GM21737 (cell line): Measurements from ENCODE around the gene VMA21.

Experiments
- ATAC-seq: cut with Tn5 transposase; IDR thresholded peaks from one replicate; pipeline ENCODE4 v1.9.1; 2021; ENCODE audit warnings: mild to moderate bottlenecking, moderate library complexity; ENCODE audit not compliant: unreplicated experiment

The VMA21 gene, protein sequence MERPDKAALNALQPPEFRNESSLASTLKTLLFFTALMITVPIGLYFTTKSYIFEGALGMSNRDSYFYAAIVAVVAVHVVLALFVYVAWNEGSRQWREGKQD

DNA sequence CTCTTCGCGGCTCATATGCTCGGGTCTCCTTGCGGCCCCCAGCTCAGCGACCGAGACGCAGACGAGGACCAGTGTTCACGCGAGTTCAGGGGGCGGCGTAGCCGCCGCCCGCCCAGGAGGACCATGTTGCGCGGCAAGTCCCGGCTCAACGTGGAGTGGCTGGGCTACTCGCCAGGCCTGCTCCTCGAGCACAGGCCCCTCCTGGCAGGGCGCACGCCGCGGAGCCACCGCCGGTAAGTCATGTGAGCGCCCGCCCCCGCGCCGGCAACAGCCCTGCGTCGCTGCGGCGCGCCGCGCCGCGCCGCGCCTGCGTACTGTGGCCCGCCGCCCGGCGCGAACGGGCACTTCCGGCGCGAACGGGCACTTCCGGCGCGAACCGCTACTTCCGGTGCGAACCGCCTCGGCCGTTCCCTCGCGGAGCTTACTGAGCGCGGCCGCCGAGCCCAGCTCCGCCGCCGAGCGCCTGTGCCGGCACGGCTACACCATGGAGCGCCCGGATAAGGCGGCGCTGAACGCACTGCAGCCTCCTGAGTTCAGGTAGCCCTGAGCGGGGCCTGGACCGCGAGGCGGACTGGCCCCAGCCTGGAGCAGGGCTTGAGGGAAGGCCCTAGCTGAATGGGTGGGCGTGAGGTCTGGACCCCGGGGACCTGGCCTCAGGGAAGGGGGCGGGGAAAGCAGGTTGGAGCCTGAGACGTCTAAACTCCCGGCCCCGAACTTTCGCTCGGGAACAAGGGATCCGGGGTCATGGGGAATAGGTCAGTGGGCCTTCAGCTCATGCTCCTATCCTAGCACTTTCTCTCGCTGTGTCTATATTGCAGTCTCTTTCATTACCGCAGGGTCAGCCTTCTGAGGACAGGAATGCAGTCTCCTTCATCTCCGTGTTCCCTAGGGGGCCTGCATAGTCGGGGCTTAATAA, at the start of gene VMA21:
TSS of gene VMA21 (plus strand) at position 382 of the 916 bp plus-strand sequence. CDS start at position 485, 103 bp downstream.
- peak; percentile 88 for ATAC-seq

DNA sequence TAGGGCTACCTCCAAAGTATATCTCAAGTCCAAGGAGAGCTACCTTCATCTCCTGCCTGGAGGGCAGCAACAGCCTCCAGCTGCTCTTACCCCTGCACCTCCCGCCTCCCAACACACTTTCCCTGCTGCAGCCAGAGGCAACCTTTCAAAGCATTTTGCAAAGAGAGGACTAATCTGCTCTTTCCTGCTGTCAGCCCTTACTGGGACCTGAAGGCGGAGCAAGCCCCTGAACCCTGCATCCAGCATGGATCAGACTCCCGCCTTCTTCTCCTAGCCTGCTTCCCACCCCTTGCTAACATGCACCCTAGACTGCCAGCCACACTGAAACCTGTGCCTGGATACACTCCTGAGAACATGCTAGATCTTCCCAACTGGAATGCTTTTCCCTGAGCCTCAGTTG, 37.7 kb upstream of the VMA21 start:
- no peak for ATAC-seq

DNA sequence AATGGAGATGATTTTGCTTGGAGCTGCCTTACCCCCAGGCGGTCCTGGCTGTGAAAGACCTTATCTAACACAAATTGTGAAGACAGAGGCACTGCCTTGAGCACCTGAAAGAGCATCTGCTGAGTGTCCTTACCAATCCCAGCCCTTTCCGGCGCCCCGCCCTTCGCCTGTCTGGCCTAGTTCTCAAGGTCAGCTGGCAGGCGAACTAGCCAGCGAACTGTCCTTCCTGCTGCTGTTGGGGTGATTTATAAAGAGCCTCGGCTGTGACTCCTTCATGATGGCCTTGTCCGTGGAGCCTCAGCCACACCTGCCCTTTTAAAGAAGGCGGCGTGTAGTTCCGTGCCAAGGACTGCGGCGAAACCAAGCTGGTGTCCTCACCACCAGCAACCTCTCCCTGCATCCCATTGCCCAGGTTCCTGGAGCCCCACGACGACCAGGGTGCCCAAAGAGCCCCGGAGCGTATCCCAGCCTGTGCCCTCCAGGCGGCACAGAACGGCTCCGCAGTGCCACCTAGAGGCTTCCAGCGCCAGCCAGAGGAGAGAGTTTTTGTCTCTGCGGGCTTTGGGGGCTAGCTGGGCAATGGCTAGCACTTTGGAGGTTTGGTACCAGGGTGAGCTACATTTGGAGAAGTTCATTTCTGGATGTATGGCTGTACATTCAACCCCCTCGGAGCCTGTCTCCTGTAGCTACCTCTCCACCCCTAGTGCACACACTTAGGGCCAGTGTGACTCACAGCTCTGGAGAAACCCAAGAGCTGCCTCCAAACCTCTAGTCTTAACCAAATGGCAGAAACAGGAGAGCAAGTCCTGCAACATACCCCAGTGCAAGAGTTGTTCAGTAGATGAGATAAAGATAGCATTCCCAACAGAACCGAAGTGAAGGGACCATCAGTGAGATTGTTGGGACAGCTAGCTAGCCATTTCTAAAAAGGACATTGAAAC, 36.8 kb upstream of the VMA21 start:
- peak; percentile 62 for ATAC-seq

DNA sequence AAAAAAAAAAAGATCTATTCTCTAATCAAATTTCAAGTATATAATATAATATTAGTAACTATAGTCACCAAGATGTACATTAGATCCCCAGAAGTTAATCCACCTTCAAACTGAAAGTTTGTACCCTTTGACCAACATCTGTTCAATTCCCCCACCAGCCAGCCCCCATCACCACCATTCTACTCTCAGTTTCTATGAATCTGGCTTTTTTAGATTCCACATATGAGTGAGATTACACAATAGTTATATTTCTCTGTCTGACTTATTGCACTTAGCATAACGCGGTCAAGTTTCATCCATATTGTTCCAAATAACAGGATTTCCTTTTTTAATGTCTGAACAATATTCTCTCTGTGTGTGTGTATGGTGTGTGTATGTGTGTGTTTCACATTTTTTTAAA, 33.7 kb upstream of the VMA21 start:
- ATAC-seq, result no peak

DNA sequence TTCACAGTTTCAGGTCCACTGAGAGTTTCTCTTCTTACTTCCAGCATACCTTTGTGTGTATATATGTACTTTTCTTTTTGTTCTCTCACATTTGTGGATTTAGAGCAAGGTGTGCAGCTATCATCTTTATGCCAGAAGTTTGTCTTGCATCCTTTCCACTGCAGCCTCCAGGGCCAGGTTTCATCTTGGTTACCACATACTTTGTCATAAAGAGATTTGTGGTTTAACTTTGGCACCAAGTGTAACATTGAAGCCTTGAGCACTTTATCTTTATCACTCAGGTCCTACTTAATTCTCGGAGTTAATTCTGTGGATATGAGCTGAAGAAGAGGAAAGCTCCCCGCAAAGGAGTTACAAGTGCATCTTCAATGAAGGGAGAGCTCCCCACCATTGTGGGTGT, 31.4 kb upstream of the VMA21 start:
- ATAC-seq, result no peak

DNA sequence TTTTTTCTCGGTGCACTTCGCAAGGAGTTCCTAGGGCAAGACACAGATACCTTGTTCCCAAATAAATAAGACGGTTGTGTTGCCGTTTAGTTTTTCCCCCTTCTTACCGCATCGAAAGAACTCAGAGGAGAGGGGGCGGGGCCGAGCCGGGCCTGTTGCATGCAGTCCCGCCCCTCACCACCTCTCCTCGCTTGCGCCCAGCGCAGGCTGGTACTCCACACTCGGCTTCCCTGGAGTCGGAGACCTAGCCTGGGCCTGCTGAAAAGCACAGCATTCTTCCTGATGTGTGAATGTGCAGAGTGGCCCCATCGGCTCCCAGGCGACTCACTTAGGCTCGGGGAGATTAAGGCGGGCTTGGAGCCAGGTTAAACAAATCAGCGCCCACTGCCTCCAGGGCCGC, 26.1 kb upstream of the VMA21 start:
- ATAC-seq, result no peak

DNA sequence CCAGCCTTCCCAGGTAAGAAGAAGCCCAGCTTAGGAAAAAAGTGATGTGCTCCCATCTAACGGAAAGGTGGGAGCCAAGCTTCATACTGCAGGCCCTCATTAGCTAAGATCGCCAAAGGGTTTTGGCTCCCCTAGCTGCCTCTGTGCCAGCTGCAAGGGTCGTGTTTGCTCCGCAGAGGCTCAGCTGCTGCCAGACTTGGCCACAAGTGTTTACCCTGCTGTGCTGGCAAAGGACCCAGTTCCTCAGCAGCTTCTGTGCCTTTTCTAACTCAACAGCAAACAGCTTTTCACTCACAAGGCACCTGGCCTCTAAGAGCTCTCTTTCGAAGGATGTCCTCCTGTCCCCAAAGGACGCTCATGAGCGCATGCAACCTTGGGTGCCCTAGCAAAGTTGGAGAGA, 12.2 kb upstream of the VMA21 start:
- ATAC-seq, result no peak

DNA sequence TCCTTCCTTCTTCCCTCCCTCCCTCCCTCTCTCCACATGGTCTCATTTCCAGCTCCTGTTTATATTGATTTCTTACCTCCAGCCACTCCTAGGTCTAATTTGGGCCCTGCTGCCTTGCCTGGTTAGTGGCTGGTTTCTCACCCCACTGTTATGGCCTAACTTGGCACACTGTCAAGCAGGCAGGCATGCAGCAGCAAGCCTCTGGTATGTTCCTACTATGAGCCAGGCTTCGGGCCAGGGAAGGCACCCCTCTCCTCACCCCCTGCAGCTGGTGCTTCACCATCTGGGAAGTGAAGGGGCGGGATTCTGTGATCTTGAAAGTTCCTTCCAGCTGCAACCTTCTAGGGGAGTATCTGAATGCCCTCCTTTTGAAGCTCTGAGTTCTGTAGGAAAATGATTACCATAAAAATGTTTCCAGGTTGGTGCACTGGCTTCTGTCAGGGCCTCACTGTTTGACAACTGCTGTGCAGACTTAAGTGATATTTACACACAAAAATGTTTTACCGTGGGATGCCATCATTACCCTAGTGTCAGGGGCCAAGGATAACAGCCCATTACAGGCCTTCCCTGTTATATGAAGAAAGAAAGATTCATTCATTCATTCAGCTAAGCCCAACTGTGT, 10.1 kb upstream of the VMA21 start:
- no peak for ATAC-seq

DNA sequence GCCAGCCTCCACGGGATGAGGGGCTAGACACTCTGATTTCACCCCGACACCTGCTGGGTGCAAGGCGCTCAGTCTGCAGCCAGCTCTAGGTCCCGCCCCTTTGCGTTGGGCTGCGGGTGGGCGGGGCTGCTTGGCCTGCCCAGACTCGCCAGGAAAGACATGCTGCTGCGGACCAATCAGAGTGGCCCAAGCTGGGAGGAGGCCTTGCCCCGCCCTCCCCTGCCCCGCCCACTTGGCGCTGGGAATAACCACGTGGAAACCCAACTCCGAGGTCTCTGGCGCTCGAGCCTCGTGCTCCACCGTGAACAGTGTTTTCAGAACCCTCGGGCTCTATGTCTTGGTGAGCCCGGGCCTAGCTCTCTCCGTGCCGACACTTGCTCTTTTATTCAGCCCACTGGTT, 5.3 kb upstream of the VMA21 start:
- ATAC-seq, result no peak

DNA sequence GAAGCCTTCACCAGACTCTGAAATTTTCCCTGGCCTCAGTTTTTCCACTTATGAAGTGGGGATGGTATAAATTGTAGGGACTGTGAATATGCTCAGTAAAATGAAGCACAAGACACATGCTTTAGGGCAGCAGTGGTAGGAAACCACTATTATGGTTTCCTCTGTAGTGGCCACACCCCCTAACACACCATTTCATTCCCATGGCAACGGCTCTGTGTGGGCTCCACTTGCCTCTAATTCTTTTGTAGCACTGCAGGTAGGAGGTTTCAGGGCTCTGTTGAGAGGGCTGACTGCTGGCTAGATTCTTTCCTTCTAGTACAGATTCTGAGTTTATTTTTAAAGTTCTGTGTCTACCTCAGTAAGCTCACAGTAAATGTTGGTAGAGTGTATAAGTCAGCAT, 3.5 kb upstream of the VMA21 start:
- ATAC-seq, result no peak

DNA sequence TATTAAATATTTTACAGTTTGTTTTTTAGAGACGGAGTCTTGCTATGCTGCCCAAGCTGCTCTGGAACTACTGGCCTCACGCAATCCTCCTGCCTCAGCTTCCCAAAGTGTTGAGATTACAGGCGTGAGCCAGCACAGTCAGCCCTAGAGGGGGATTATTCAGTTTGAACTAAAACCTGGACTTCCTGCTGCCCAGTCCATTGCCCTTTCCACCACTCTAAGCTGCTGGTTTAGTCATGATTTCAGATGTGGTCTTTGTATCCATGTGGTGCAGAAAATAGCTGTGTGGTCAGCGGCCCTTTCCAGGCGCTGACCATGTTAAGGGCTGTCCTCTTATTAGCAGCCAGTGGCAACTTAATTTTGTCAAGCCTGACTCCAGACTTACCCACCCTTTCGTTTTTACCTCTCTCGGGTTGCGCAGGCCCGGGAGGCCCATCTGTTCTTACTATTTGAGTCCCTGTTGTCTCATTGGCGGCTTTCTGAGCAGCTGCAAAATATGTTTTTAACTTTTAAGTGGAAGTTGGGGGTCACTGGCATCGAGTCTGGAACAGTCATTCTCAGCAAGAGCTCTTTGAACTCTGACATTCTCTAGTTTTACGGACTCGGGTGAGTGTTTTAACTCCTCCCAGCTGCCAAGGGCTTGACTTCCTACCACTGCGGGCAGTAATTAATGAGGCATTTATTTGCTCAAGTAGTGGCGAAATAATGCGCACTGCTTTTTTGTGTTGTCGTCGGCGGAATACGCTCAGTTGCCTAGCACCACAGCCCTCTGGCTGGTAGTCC, 773 bp upstream of the VMA21 start:
- ATAC-seq, result peak; percentile 21

DNA sequence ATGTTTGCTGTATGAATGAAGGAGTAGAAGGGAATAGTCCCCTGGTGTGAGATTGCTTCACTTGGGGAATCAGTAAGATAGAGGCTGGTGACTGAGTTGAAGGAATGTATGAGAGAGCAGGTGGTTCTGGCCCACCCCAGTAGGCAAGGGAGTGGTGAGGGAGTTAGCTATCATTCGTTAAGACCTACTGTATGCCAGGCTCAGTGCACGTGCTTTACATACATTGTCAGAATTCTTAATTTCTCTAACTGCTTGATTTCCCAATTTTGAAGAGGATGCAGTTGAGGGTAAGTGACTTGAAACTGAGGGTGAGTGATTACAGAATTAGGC, 700 bp downstream of the VMA21 start:
- ATAC-seq, result peak; percentile 6

DNA sequence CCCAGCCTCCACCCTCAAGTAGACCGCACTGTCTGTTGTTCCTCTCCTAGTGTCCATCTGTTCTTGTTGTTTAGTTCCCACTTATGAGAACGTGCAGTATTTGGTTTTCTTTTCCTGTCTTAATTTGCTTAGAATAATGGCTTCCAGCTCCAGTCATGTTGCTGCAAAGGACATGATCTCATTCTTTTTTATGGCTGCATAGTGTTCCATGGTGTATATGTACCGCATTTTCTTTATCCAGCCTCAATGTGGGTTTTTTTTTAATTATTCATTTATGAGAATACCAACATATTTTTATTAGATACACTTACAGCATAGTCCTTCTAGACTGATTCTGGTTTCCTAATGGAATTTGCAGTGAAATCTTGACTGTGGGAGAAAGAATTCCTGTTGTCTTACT, 1.3 kb downstream of the VMA21 start:
- ATAC-seq, result no peak

DNA sequence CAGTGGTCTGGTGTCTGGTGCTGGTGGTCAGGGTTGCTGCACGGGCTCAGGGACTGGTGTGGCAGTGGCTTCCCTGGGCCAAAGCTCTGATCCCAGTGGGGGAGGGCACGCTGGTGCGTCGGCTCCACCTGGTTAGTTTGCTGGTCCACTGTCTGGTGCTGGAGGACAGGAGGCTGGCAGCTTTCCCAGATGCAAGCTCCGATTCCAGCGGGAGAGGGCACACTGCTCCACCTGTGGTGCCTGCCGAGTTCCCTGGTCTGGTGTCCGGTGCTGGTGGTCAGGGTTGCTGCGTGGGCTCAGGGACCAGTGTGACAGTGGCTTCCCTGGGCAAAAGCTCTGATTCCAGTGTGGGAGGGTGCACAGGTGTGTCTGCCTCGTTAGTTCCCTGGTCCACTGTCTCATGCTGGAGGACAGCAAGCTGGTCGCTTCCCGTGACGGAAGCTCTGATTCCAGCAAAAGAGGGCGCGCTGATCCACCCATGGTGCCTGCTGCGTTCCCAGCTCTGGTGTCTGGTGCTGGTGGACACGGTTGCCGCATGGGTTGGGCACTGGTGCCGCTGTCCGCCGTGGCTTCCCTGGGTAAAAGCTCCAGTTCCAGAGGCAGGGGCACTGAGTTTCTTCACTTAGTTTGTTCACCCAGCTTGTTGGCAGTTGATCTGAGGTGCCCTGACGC, 5.8 kb downstream of the VMA21 start:
- ATAC-seq, result no peak

DNA sequence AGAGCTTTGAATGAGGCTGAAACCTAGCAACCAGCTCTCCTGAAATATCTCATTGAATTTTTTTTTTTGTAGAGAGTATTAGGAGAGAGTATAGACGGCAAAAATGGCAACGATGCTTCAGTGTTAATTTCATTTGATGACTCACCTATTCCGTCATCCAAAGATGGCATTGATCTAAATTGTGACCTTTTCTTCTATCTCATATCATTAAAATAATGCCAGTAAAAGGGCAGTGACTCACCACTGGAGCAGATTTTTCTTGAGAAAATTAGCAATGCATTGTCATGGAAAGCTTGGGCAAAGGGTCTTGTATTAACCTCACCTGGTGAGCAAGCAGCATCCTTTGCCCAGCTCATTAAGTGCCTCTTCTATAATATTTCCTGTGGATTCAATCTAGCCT, 19.6 kb downstream of the VMA21 start:
- ATAC-seq, result no peak

DNA sequence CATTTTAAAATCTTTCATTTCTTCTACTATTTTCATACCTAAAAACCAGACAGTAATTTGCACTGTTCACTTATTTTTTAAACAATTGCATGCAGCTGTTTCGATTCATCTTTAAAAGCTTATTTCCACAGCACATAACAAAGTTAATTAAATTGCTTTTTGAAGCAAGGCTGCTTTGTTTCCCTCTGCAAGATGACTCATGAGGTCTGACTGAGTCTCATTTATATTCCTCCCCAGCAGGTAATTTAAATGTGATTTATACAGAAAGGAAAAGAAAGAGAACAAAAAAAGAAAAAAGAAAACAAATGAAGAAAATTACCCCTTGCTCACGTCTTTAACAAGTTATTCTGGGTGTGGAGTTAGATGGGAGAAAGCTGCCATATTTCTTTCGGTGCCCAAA, 22.8 kb downstream of the VMA21 start:
- no peak for ATAC-seq

DNA sequence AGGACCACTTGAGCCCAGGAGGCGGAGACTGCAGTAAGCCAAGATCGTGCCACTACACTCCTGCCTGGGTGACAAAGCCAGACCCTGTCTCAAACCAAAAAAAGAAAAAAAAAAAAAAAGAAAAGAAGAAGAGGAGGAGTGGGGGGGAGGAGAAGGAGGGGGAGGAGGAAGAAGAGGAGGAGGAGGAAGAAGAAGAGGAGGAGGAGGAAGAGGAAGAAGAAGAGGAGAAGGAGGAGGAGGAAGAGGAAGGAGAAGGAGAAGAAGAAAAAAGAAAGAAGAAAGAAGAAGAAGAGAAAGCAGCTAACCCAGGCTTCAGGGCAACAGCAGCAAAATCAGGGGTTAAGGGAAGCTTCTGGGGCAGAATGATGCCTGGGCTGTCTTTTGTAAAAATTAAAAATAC, 27.5 kb downstream of the VMA21 start:
- no peak for ATAC-seq

DNA sequence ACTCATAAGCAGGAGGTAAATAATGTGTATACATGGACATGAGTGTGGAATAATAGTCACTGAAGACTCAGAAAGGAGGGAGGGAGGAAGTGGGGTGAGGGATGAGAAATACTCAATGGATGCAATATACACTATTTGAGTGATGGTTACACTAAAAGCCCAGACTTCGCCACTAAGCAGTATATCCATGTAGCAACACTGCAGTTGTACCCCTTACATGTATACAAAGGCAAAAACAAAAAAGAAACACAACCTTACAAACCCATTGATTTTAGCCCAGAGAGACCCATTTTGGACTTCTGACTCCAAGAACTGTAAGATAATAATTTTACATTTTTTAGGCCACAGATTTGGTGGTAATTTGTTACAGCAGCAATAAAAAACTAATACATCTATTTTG, 51.5 kb downstream of the VMA21 start:
- ATAC-seq, result no peak

DNA sequence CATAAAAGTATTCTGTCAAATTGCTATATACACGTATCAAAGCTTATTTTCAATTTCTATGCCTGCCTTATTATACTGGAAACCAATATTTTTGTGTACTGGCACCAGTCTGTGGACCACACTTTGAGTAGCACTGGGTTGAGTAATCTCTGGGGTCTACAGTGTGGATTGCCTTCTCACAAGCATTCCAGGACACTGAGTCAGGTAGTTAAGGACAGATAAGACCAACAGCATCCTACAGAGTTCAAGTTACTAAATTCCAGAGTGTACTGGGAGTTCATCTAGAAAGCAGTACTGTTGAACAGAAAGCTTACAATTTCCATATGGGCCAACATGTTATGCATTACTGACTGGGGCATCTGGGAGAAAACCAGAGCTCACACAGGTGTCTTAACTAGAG, 61.8 kb downstream of the VMA21 start:
- ATAC-seq, result no peak
